Measurements from ENCODE around the gene SPIN1. TPM values are rescaled to one million over a fixed set of nuclear protein-coding genes. Genes with fewer than 3 reads are reported as not detected.
"Not testable (repeated sequence)": the region's sequence is repeated elsewhere in the genome, so short reads cannot be mapped to it uniquely, and the experiment has no call there.

SPIN1 gene
- total RNA-seq, 4 donors from 2014 or later: 91.9 to 126 (median 103) TPM

- H3K4me3 ChIP-seq (replicated peaks in 1 of 3): no peak overlapping the region
- H3K9me3 ChIP-seq: no peaks in the 10 kb centered on the region
- no peak for TF ChIP-seq POLR2A (IDR thresholded peaks at IDR 0.05)
- TF ChIP-seq, protein P1, sequence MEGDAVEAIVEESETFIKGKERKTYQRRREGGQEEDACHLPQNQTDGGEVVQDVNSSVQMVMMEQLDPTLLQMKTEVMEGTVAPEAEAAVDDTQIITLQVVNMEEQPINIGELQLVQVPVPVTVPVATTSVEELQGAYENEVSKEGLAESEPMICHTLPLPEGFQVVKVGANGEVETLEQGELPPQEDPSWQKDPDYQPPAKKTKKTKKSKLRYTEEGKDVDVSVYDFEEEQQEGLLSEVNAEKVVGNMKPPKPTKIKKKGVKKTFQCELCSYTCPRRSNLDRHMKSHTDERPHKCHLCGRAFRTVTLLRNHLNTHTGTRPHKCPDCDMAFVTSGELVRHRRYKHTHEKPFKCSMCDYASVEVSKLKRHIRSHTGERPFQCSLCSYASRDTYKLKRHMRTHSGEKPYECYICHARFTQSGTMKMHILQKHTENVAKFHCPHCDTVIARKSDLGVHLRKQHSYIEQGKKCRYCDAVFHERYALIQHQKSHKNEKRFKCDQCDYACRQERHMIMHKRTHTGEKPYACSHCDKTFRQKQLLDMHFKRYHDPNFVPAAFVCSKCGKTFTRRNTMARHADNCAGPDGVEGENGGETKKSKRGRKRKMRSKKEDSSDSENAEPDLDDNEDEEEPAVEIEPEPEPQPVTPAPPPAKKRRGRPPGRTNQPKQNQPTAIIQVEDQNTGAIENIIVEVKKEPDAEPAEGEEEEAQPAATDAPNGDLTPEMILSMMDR (IDR thresholded peaks at IDR 0.05): no peak
- 84 to 90% methylated on average over 2 of the region's 2 CpGs for WGBS, 2 donors
- H3K27ac ChIP-seq: no peak overlapping the region
- no peak for DNase-seq
- no peaks in the 10 kb centered on the region for H3K4me1 ChIP-seq
- intact Hi-C loops (cut with DNase I): no loop called here
- H3K36me3 ChIP-seq: no peaks in the 10 kb centered on the region
- H3K27me3 ChIP-seq: no peaks in the 10 kb centered on the region
These were observed 33.1 kb upstream of the SPIN1 start for GRCh38 chr9:88355166-88355565.

DNA sequence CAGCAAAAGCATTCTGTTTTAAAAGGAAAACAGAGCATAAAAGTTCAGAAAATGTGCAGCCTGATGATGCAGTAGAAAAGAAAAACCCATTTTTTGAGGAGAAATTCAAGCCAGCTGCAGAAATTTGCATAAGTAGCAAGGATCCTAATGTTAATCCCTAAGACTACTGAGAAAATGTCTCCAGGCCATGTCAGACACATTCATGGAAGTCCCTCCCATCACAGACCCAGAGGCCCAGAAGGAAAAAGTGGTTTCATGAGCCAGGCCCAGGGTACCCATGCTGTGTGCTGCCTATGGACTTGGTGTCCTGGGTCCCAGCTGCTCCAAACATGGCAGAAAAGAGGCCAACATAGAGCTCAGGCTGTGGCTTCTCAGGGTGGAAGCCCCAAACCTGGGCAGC lies 31.0 kb upstream of the SPIN1 start:
- H3K4me3 ChIP-seq (replicated peaks in 1 of 3); DNase-seq; H3K27me3 ChIP-seq; H3K27ac ChIP-seq; H3K9me3 ChIP-seq; H3K36me3 ChIP-seq; H3K4me1 ChIP-seq; intact Hi-C loops (cut with DNase I): not testable (repeated sequence)

DNA sequence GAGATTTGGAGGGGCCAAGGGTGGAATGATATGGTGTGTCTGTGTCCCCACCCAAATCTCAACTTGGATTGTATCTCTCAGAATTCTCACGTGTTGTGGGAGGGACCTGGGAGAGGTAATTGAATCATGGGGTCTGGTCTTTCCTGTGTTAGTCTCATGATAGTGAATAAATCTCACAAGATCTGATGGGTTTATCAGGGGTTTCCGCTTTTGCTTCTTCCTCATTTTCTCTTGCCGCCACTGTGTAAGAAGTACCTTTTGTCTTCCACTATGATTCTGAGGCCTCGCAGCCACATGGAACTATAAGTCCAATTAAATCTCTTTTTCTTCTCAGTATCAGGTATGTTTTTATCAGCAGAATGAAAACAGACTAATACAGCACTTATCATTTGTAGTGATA lies 29.5 kb upstream of the SPIN1 start:
- no peaks in the 10 kb centered on the region for H3K27me3 ChIP-seq
- no peak for DNase-seq
- H3K9me3 ChIP-seq: no peaks in the 10 kb centered on the region
- intact Hi-C loops (cut with DNase I): no loop called here
- no peaks in the 10 kb centered on the region for H3K4me1 ChIP-seq
- TF ChIP-seq, protein P1 (IDR thresholded peaks at IDR 0.05): no peak
- no peak for TF ChIP-seq POLR2A (IDR thresholded peaks at IDR 0.05)
- H3K27ac ChIP-seq: no peak overlapping the region
- no peaks in the 10 kb centered on the region for H3K36me3 ChIP-seq
- WGBS, 2 donors: 90 to 93% methylated on average over 4 of the region's 4 CpGs
- no peak overlapping the region for H3K4me3 ChIP-seq (replicated peaks in 1 of 3)

DNA sequence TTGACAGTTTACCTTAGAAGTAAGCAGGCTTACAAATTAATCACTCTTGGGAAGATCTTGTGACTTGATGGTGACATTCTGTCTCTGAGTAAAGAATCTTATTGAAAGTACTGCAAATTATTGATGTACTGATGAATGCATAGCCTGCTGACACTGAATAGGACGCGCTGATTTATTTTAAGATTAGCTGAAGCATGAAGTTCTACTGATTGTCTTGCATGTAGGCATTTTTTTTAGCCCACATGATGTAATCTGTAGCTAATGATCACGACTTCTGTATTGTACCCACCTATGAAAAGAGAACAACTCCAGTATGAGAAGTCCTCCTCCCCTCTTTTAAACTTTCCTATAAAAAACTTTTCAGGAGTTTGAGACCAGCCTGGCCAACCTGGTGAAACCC lies 28.3 kb upstream of the SPIN1 start:
- H3K9me3 ChIP-seq: no peaks in the 10 kb centered on the region
- no peaks in the 10 kb centered on the region for H3K36me3 ChIP-seq
- WGBS, 2 donors: 92 to 97% methylated on average over 3 of the region's 3 CpGs
- no peaks in the 10 kb centered on the region for H3K27me3 ChIP-seq
- no peaks in the 10 kb centered on the region for H3K4me1 ChIP-seq
- no peak overlapping the region for H3K27ac ChIP-seq
- no peak overlapping the region for H3K4me3 ChIP-seq (replicated peaks in 1 of 3)
- intact Hi-C loops (cut with DNase I): no loop called here
- TF ChIP-seq POLR2A (IDR thresholded peaks at IDR 0.05): no peak
- TF ChIP-seq, protein P1 (IDR thresholded peaks at IDR 0.05): no peak
- no peak for DNase-seq

- no peak overlapping the region for H3K4me3 ChIP-seq (replicated peaks in 1 of 3)
- no peak for TF ChIP-seq POLR2A (IDR thresholded peaks at IDR 0.05)
- H3K4me1 ChIP-seq: no peaks in the 10 kb centered on the region
- 85 to 96% methylated on average over 2 of the region's 2 CpGs for WGBS, 2 donors
- no peaks in the 10 kb centered on the region for H3K27me3 ChIP-seq
- DNase-seq: no peak
- H3K36me3 ChIP-seq: no peaks in the 10 kb centered on the region
- intact Hi-C loops (cut with DNase I): no loop called here
- H3K9me3 ChIP-seq: no peaks in the 10 kb centered on the region
- H3K27ac ChIP-seq: no peak overlapping the region
These were observed 25.6 kb upstream of the SPIN1 start for GRCh38 chr9:88362681-88363080.

DNA sequence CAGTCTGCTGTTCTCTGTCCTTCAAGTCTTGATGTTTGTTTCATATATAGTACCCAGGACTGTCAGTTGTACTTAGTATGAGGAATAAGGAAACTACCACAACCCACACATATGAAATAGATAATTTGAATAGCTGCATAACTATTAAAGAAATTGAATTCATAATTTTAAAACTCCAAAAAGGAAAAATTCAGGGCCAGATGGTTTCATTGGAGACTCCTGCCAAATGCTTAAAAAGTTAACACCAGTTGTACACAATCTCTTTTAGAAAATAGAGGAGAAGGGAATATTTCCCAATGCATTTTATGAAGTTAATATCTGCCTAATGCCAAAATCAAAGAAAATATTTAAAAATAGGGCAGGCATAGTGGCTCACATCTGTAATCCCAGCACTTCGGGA lies 24.6 kb upstream of the SPIN1 start:
- no peak for TF ChIP-seq POLR2A (IDR thresholded peaks at IDR 0.05)
- TF ChIP-seq, protein P1 (IDR thresholded peaks at IDR 0.05): no peak
- no peaks in the 10 kb centered on the region for H3K9me3 ChIP-seq
- no peaks in the 10 kb centered on the region for H3K36me3 ChIP-seq
- H3K4me3 ChIP-seq (replicated peaks in 1 of 3): no peak overlapping the region
- no peak overlapping the region for H3K27ac ChIP-seq
- WGBS, 2 donors: 86 to 88% methylated on average over 1 of the region's 1 CpG
- H3K27me3 ChIP-seq: no peaks in the 10 kb centered on the region
- intact Hi-C loops (cut with DNase I): no loop called here
- no peak for DNase-seq
- H3K4me1 ChIP-seq: no peaks in the 10 kb centered on the region
